Measurements from ENCODE around the gene DUSP8.
A peak's percentile ranks its signal among the peaks of the same experiment; 100 is the strongest.

The DUSP8 gene

DNA sequence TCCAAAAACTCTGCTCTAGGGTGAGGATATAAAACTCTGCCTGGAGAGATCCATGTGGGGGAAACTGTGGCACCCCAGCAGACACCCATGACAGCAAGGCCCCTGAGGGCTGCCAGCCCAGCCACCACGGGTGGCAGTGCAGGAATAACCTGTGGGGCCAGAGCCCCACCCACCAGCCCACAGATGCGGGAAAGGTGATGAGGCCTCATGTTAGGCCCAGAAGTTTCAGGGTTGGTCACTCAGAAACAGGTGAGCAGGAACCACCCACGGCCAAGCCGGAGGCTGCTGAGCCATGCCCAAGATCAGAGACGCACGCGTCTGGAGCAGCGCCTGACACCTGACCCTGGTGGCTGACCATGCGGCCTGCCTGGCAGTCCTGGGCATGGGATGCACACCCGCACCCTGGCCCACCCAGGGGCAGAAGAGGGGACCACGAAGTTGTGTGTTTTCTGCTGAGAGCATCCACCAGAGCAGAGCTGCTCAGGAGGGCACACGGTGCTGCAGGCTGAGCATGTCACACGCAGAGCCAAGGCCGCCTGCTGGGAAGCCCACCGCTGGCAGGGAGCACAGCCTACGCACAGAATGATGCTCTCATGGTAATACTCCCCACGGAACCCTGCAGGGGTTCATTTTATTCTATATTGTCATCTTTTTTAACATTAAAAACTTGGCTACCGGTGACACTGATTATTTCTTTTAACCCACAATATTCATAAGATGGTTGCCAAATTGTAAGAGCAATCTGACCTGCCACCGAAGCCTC is 41.2 kb downstream of the DUSP8 start:
- DNase-seq: no peak

GRCh38 chr11:1529774-1530173 is 42.3 kb downstream of the DUSP8 start:
- DNase-seq: no peak

DNA sequence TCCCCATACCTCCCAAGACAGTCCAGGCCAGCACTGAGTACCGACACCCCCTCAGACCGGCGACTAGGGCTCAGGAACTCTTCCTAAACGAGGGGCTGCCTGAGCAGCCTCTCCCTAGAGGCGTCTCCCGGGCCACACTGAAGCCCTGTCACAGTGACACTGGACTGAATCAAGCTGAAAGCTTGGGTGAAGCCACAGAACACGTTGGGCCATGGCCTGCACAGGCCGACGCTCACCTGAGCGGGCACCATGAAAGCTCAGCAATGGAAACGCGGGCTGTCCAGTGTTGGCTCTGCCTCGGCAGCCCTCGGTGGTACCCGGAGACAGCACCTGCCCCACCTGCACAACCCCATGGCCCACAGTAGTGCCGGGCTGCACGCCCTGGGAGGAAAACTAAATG is 42.8 kb downstream of the DUSP8 start:
- no peak for DNase-seq

DNA sequence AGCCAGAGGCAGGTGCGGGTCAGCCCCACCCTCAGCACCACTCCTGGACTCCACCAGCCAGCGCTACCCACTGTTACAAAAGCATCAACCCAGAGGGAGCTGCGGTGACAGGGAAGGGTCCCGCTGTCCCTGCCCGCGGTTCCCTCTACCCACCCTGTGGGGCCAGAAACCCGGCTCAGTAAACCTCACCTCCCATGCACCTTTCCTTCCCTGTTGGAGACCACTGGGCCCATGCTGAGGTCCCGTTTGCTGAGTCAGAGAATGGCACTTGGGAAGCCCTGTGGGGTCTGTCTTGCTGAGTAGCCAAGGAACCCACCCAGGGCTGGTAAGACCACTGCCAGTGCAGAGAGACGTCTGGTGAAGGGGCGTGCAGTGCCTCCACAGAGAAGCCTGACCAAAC is 43.4 kb downstream of the DUSP8 start:
- no peak for DNase-seq

- DNase-seq: no peak
Observed at GRCh38 chr11:1526785-1527184, 45.3 kb downstream of the DUSP8 start.

DNA sequence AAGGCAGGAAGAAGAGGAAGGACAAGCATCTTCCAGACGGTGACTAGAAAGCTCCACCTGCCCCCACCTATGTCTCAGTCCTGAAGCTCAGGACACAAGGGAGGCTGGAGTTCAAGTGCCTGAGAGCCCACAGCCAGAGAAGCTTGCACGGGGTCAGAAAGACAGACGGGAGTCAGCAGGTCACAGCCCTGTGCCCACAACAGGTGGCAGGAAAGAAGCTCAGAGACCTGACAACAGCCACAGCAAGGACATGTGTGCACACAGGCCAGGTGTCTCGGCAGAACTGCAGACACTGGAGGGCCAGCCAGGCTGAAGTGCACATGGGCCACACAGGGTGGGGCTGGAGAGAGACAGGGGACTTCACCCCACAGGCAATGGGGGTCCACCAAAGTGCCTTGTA is 48.3 kb downstream of the DUSP8 start:
- no peak for DNase-seq

DNA sequence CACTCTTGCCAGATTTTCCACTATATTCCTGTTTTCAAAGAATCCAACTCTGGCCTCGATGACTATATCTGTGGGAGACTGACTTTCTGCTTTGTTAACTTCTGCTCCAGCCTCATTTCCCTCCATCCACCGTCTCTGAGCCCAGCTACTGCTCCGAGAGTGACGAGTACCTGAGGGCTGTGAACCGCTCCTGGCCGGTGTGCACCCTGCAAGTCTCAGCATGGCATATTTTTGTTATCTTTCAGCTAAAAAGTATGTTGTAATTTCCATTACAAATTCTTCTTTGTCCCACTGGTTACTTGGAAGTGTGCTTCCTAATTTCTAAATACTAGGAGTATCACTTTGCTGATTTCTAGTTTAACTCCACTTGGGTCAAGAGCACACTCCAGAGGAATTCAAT is 49.0 kb downstream of the DUSP8 start:
- no peak for DNase-seq

DNA sequence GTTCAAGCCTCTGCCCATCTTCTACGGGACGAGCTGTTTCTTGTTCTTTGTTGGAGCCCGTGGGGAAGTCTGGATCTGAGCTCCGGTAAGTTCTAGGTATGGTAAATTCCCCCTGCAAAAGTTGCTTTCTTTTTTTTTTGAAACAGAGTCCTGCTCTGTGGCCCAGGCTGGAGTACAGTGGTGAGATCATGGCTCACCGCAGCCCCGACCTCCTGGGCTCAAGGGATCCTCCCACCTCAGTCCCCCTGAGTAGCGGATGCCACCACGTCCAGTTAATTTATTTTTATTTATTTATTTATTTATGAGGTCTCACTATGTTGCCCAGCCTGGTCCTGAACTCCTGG is 50.0 kb downstream of the DUSP8 start:
- DNase-seq: no peak

GRCh38 chr11:1521382-1522080 is 50.5 kb downstream of the DUSP8 start:
- no peak for DNase-seq

DNA sequence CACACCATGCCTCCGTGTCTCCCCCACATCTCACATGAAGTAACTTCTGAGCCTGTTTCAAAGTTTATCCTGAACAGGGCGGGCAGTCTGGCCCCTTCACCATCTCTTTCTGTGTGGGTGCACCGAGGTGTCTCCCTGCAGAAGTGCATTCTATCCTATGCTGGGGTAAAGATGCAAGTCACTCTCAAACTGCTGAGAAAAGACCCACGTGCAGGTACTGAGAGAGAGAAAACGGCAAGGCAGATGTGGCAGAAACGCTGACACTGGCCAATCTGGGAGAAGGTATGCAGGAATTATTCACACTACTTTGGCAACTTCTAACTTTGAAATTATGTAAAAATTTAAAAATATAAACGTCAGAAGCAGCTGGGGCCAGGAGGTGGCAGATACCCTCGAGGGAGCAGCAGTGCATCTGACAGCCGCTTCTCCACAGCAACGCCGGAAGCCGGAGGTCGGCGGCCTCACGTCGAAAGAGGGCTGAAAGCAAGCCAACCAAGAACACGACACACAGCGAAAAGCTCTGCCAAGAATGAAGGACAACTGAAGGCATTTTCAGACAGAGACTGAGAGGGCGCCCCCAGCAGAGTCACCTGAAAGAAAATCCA is 51.3 kb downstream of the DUSP8 start:
- no peak for DNase-seq

DNA sequence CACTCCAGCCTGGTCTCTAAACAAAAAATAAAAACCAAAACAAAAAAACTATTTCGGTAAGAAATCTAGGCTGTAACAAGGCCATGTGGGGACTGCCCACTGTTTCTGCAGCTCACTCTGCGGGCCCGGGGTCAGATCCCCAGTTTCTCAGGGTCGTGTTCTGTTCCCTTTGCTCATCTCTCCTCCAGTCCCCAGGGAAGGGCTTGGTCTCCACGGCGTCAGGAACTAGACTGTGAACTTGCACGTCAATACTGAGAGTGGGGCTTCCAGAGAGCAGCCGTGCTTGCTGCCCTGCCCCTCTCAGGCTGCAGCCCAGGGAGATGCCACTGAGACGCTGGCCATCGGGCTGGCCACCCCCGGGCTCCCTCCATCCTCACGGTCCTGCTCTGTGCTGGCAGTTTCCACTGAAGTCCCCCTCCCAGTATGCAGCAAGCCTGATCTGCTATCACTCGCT is 51.8 kb downstream of the DUSP8 start:
- no peak for DNase-seq

GRCh38 chr11:1519028-1520010 is 52.8 kb downstream of the DUSP8 start:
- no peak for DNase-seq

- no peak for DNase-seq
Observed at GRCh38 chr11:1518301-1518700, 53.8 kb downstream of the DUSP8 start.

- no peak for DNase-seq
Observed at GRCh38 chr11:1517117-1518005, 54.7 kb downstream of the DUSP8 start.

DNA sequence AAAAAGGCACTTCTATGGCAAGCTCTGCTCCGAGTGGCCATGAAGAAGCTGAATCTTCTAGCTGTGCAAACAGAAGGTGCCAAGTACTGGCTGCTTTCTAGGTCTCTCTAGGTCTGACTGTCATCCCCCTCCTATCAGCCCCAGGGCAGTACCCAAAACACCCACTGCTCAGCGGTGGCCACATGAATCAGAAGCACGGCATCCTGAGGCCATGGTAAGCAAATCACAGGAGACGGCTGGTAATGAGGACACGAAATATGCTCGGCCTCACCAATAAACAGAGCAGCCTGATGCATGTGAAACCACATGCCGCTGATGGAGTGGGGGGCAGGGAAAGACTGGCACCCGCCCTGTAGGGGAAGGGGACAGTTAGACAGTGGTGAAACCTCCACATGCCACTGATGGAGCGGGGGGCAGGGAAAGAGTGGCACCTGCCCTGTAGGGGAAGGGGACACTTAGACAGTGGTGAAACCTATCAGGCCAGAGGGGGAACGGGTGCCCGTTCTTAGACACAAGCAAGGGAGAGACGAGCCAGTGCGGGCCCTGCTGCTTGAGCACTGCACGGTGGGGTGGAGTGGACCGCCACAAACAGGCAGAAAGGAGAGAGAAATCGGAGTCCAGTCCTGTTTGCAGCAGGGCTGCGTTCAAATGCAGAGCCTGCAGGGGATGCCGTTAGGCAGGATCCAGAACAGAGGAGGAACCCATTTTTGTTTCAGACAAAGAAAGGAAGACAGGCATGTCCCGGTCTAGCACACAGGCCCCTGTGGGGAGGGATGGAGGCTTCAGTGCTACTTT is 55.6 kb downstream of the DUSP8 start:
- no peak for DNase-seq

DNA sequence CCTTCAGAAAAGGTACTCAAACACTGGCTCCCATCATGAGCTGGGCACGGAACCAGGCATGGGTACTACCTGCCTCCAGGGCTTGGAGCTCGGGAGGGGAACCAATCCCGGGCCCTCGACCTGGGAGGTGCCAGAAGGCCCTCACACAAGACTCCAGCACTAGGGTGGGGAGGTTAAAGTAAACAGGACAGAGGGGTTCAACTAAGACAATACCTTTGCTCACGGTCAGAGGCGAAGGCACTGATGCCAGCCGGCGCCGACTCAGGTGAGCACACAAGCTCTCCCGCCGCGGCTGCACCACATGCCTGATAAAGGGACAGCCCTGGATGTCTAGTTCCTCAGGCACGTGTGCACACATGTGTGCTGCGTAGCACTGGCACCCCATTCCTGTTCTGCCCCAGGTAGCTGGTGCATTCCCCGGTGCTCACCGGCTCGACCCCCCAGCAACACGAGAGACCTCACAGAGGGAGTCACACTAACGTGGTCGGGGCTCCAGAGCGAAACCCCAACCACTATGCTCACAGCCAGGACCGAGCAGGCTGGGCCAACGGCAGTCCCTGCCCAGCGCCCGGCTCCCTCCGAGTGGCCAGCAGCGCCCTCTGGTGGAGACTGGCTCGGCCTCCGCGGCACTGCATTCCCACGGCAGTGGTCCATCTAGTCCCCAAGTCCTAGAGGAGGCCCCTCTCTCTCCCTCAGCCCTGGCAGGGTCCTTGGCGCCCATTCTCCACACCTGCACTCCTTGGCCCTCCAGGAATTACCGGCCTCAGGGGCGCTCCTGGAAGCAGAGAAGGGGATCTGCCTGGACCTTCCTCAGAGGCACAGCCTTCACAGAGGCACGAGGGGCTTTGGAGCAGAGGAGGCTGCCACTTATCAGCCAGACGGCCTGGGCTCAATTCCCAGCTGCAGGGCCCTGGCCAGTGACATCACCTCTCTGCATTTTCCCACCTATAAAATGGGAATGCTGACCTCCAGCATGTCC is 56.7 kb downstream of the DUSP8 start:
- DNase-seq: peak; percentile 8

GRCh38 chr11:1514336-1515061 is 57.6 kb downstream of the DUSP8 start:
- peak; percentile 15 for DNase-seq

GRCh38 chr11:1513326-1514296 is 58.5 kb downstream of the DUSP8 start:
- no peak for DNase-seq
